ENCODE measurements around the gene NECAP2.

DNA sequence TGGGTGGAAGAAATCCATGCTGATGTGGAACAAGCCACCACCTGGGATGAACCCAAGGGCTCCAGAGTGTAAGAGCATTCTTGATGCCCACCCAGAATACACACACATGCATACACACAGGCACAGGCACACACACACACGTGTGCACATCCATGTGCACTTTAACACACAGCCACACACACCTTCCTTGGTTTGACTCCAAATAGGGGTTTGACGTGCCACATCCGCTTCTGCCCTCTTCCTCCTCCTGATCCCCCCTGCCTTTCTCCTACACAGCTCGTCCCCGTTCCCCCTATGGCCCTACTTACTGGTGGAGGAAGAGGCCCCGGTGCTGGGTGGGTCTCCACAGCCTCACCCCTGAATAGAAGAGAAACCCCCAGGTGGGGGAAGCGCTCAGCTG is 19.3 kb upstream of the NECAP2 start:
- TF ChIP-seq CTCF (IDR thresholded peaks at IDR 0.05): no peak
- no peak for TF ChIP-seq E2F4 (CRISPR knock-in tag; IDR thresholded peaks at IDR 0.05; ENCODE audit: borderline replicate concordance, low read depth)
- TF ChIP-seq ELF4 (CRISPR knock-in tag; IDR thresholded peaks at IDR 0.05; ENCODE audit: low read depth): no peak
- no peak for TF ChIP-seq CREB1 (CRISPR knock-in tag; IDR thresholded peaks at IDR 0.05)

All from WTC11 (cell line).